ENCODE measurements around the gene GTF2B. TPM values are rescaled to one million over a fixed set of nuclear protein-coding genes. Genes with fewer than 3 reads are reported as not detected.

GTF2B gene
- total and polyA plus RNA-seq, 2 of the 4 experiments (the other 2 are of a cell fraction), result 32.0 to 41.0 TPM

- no peak overlapping the region for H3K18ac ChIP-seq (ENCODE audit: low read depth, low read length)
- peaks cover 22% of the 10 kb centered on the region for H3K36me3 ChIP-seq (ENCODE audit: control insufficient read depth, insufficient read depth, low read length)
- no TSS peak for BruUV-seq (replicated peaks)
- H3K9ac ChIP-seq (ENCODE audit: low read depth, low read length), result no peak overlapping the region
- no peak overlapping the region for H2AK9ac ChIP-seq (replicated peaks; ENCODE audit: low read depth, low read length, poor library complexity)
- H4K5ac ChIP-seq (ENCODE audit: low read depth, low read length), result no peak overlapping the region
- H2AK5ac ChIP-seq (ENCODE audit: low read depth, low read length), result no peak overlapping the region
- ATAC-seq (ENCODE audit: low read depth) (no peak), DNase-seq (no peak)
- H2BK20ac ChIP-seq (ENCODE audit: low read depth, low read length), result no peak overlapping the region
- no peak overlapping the region for H3K4me3 ChIP-seq (ENCODE audit: insufficient read depth, low read depth, low read length)
- H2AFZ ChIP-seq (replicated peaks; ENCODE audit: low read length, poor library complexity), result no peak overlapping the region
- no peak overlapping the region for H2BK15ac ChIP-seq (ENCODE audit: low read depth, low read length)
- no peaks in the 10 kb centered on the region for H3K27me3 ChIP-seq (ENCODE audit: control insufficient read depth, insufficient read depth, low read length)
- no peaks in the 10 kb centered on the region for H4K20me1 ChIP-seq (ENCODE audit: insufficient read depth, low read length)
- H3K27ac ChIP-seq (ENCODE audit: insufficient read depth, low read length), result no peak overlapping the region
- no peak overlapping the region for H3K4ac ChIP-seq (ENCODE audit: low read depth, low read length)
- peaks cover 3% of the 10 kb centered on the region; the same call in 1 of the 2 replicates for H3K4me1 ChIP-seq (ENCODE audit: control insufficient read depth, insufficient read depth, low read length)
- WGBS, 2 experiments (ENCODE audit: extremely low coverage in 2 of 2, insufficient read length in 1 of 2), result no CpG with 5 or more reads among the region's 5 CpGs
- no peak overlapping the region for H4K8ac ChIP-seq (ENCODE audit: low read depth in 2 of 2, low read length in 2 of 2)
- peaks cover 8 to 12% of the 10 kb centered on the region in 2 experiments; a peak in 2 of 4 replicates for H3K79me1 ChIP-seq (ENCODE audit: low read depth in 1 of 2, low read length in 2 of 2)
- in situ Hi-C loops (cut with MboI; ENCODE audit: low sequenced_read_pairs), result no loop called here
- TF ChIP-seq BHLHE40 (IDR thresholded peaks at IDR 0.05; ENCODE audit: low read depth, low read length) (no peak), USF2 (IDR thresholded peaks at IDR 0.05; ENCODE audit: low read depth, low read length) (no peak), RCOR1 (IDR thresholded peaks at IDR 0.05; ENCODE audit: insufficient replicate concordance, low read length) (no peak), POLR2A (IDR thresholded peaks at IDR 0.05; ENCODE audit: low read depth, low read length) (no peak), NFE2L2 (IDR thresholded peaks at IDR 0.05; ENCODE audit: low read depth, low read length) (no peak), RAD21 (IDR thresholded peaks at IDR 0.05; ENCODE audit: low read length) (no peak), CEBPB (IDR thresholded peaks at IDR 0.05; ENCODE audit: low read depth, low read length) (no peak), MAFK (IDR thresholded peaks at IDR 0.05; ENCODE audit: low read depth, low read length) (peak; percentile 78)
- peaks cover 6% of the 10 kb centered on the region for H3K9me3 ChIP-seq (ENCODE audit: control insufficient read depth, insufficient read depth, low read length)
- H3K23ac ChIP-seq (ENCODE audit: low read depth, low read length), result no peak overlapping the region
- CTCF ChIA-PET, result no interaction called here
- H3K9me1 ChIP-seq (ENCODE audit: insufficient read depth, low read length), result no peaks in the 10 kb centered on the region; the same call in 1 of the 2 replicates
- H2BK5ac ChIP-seq (ENCODE audit: low read depth, low read length, poor library complexity, severe bottlenecking), result peak overlapping the region; percentile 98
- no peak overlapping the region for H4K91ac ChIP-seq (ENCODE audit: insufficient read depth, low read depth, low read length)
- H3K14ac ChIP-seq (replicated peaks; ENCODE audit: low read depth, low read length), result no peak overlapping the region
- no peak overlapping the region for H3K56ac ChIP-seq (ENCODE audit: extremely low read depth, insufficient read depth, low read length)
- H2BK120ac ChIP-seq (ENCODE audit: low read depth, low read length), result no peak overlapping the region
- intact Hi-C loops (cut with micrococcal nuclease), result no loop called here
- no peak overlapping the region for H3K4me2 ChIP-seq (ENCODE audit: low read depth, low read length)
- dilution Hi-C loops (cut with HindIII; ENCODE audit: low sequenced_read_pairs, unreplicated experiment), result no loop called here
- POLR2A ChIA-PET (ENCODE audit: unreplicated experiment), result no interaction called here
These were observed 87.9 kb downstream of the GTF2B start for GRCh38 chr1:88803444-88803843.

Measured in IMR-90 (cell line).